ENCODE measurements around the gene SPEF1. TPM values are rescaled to one million over a fixed set of nuclear protein-coding genes. Genes with fewer than 3 reads are reported as not detected.
A peak's percentile ranks its signal among the peaks of the same experiment; 100 is the strongest.

Gene SPEF1
- total RNA-seq, 1 donor from 2014 or later: 0.22 TPM

- H3K36me3 Mint-ChIP-seq (ENCODE audit: unreplicated experiment): peaks cover 4% of the 10 kb centered on the region
- H3K27ac Mint-ChIP-seq (ENCODE audit: unreplicated experiment): no peak overlapping the region
- H3K9me3 Mint-ChIP-seq (ENCODE audit: unreplicated experiment): peaks cover 7% of the 10 kb centered on the region
- no peak for DNase-seq
- H3K4me3 Mint-ChIP-seq (ENCODE audit: unreplicated experiment): no peak overlapping the region
- peaks cover 7% of the 10 kb centered on the region for H3K27me3 Mint-ChIP-seq (ENCODE audit: unreplicated experiment)
- H3K4me1 Mint-ChIP-seq (ENCODE audit: low read depth, unreplicated experiment): peaks cover 3% of the 10 kb centered on the region
- no peak for TF ChIP-seq CTCF (IDR thresholded peaks at IDR 0.05; ENCODE audit: partially characterized antibody, unreplicated experiment)
Observed at GRCh38 chr20:3755814-3756480, 25.3 kb downstream of the SPEF1 start.

GRCh38 chr20:3755269-3755668, 26.0 kb downstream of the SPEF1 start:
- Mint-ChIP-seq H3K4me1 (ENCODE audit: low read depth, unreplicated experiment) (no peaks in the 10 kb centered on the region), H3K9me3 (ENCODE audit: unreplicated experiment) (peaks cover 7% of the 10 kb centered on the region), H3K27ac (ENCODE audit: unreplicated experiment) (no peak overlapping the region), H3K36me3 (ENCODE audit: unreplicated experiment) (peaks cover 4% of the 10 kb centered on the region), H3K27me3 (ENCODE audit: unreplicated experiment) (peaks cover 10% of the 10 kb centered on the region), H3K4me3 (ENCODE audit: unreplicated experiment) (no peak overlapping the region)
- no peak for TF ChIP-seq CTCF (IDR thresholded peaks at IDR 0.05; ENCODE audit: partially characterized antibody, unreplicated experiment)
- DNase-seq: no peak

GRCh38 chr20:3754276-3754630, 27.0 kb downstream of the SPEF1 start:
- no peak for DNase-seq
- H3K27ac Mint-ChIP-seq (ENCODE audit: unreplicated experiment): no peak overlapping the region
- peaks cover 5% of the 10 kb centered on the region for H3K9me3 Mint-ChIP-seq (ENCODE audit: unreplicated experiment)
- H3K4me1 Mint-ChIP-seq (ENCODE audit: low read depth, unreplicated experiment): no peaks in the 10 kb centered on the region
- TF ChIP-seq CTCF (IDR thresholded peaks at IDR 0.05; ENCODE audit: partially characterized antibody, unreplicated experiment): no peak
- H3K36me3 Mint-ChIP-seq (ENCODE audit: unreplicated experiment): peaks cover 4% of the 10 kb centered on the region
- no peak overlapping the region for H3K4me3 Mint-ChIP-seq (ENCODE audit: unreplicated experiment)
- H3K27me3 Mint-ChIP-seq (ENCODE audit: unreplicated experiment): peaks cover 10% of the 10 kb centered on the region

- TF ChIP-seq CTCF (IDR thresholded peaks at IDR 0.05; ENCODE audit: partially characterized antibody, unreplicated experiment): no peak
- DNase-seq: no peak
- no peak overlapping the region for H3K27ac Mint-ChIP-seq (ENCODE audit: unreplicated experiment)
- no peaks in the 10 kb centered on the region for H3K4me1 Mint-ChIP-seq (ENCODE audit: low read depth, unreplicated experiment)
- H3K36me3 Mint-ChIP-seq (ENCODE audit: unreplicated experiment): peaks cover 4% of the 10 kb centered on the region
- peaks cover 6% of the 10 kb centered on the region for H3K9me3 Mint-ChIP-seq (ENCODE audit: unreplicated experiment)
- no peak overlapping the region for H3K4me3 Mint-ChIP-seq (ENCODE audit: unreplicated experiment)
- peaks cover 10% of the 10 kb centered on the region for H3K27me3 Mint-ChIP-seq (ENCODE audit: unreplicated experiment)
Observed at GRCh38 chr20:3753501-3754275, 27.6 kb downstream of the SPEF1 start.

GRCh38 chr20:3753098-3753497, 28.1 kb downstream of the SPEF1 start:
- H3K27me3 Mint-ChIP-seq (ENCODE audit: unreplicated experiment): peaks cover 10% of the 10 kb centered on the region
- peaks cover 5% of the 10 kb centered on the region for H3K9me3 Mint-ChIP-seq (ENCODE audit: unreplicated experiment)
- peaks cover 2% of the 10 kb centered on the region for H3K36me3 Mint-ChIP-seq (ENCODE audit: unreplicated experiment)
- no peak overlapping the region for H3K4me3 Mint-ChIP-seq (ENCODE audit: unreplicated experiment)
- H3K4me1 Mint-ChIP-seq (ENCODE audit: low read depth, unreplicated experiment): no peaks in the 10 kb centered on the region
- DNase-seq: peak; percentile 76
- TF ChIP-seq CTCF (IDR thresholded peaks at IDR 0.05; ENCODE audit: partially characterized antibody, unreplicated experiment): peak; percentile 62
- no peak overlapping the region for H3K27ac Mint-ChIP-seq (ENCODE audit: unreplicated experiment)
